ENCODE results near the gene DDX31. TPM values are rescaled to one million over a fixed set of nuclear protein-coding genes. Genes with fewer than 3 reads are reported as not detected.

The DDX31 gene
- total RNA-seq, 1 experiment from 2014 or later, result 19.2 TPM

DNA sequence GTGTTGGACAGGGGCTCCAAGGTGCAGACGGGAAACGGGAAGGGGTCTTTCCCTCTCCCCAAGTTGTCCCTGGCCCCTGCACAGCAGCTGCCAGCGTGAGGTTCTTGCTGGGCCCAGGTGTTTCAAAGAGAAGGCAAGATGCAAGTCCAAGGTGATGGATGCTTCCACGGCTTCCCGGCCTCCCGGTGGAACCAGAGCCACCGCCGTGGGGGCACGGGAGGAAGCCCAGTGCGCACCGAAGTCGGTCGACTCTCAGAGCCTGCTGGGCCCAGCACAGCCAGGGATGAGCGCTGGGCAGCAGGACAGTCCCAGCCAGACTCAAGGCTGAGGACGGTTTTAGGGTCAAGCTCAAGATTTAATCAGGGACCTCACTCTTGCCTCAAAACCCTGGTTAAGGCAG lies 112.6 kb downstream of the DDX31 start:
- Histone ChIP-seq H3K4me3 (no peak overlapping the region), H3K9me3 (ENCODE audit: insufficient read depth, low read depth) (no peaks in the 10 kb centered on the region), H3K27me3 (ENCODE audit: insufficient read depth, low read depth) (peaks cover 100% of the 10 kb centered on the region), H3K4me1 (replicated peaks; ENCODE audit: insufficient read depth) (no peaks in the 10 kb centered on the region), H2AFZ (no peak overlapping the region), H3K36me3 (ENCODE audit: low read depth) (no peaks in the 10 kb centered on the region), H3K4me2 (no peak overlapping the region), H3K9me2 (ENCODE audit: insufficient read depth) (no peaks in the 10 kb centered on the region), H3K27ac (no peak overlapping the region), H4K20me1 (ENCODE audit: insufficient read depth) (no peaks in the 10 kb centered on the region; the same call in 1 of the 2 replicates), H3K79me2 (ENCODE audit: low read depth) (no peaks in the 10 kb centered on the region), H3F3A (ENCODE audit: insufficient read depth, low read depth) (no peaks in the 10 kb centered on the region)
- TF ChIP-seq EZH2 (IDR thresholded peaks at IDR 0.05; ENCODE audit: low read depth) (no peak), CTCF (conservative IDR thresholded peaks at IDR 0.05) (no peak)
- CTCF ChIA-PET, result interaction anchor here (0.7 kb wide), 1 partner anchor 387 kb away, joined by 5 read pairs; no protein-coding TSS in a partner anchor
- POLR2A ChIA-PET (ENCODE audit: unreplicated experiment), result no interaction called here
- BruUV-seq (replicated peaks), result no TSS peak
- no peak for DNase-seq
- intact Hi-C loops (cut with micrococcal nuclease; ENCODE audit: unreplicated experiment), result no loop called here

GRCh38 chr9:132556714-132557113 lies 113.1 kb downstream of the DDX31 start:
- no peaks in the 10 kb centered on the region for H3K4me1 ChIP-seq (replicated peaks; ENCODE audit: insufficient read depth)
- TF ChIP-seq CTCF (conservative IDR thresholded peaks at IDR 0.05) (no peak), EZH2 (IDR thresholded peaks at IDR 0.05; ENCODE audit: low read depth) (no peak)
- H3K4me3 ChIP-seq, result no peak overlapping the region
- POLR2A ChIA-PET (ENCODE audit: unreplicated experiment), result no interaction called here
- H4K20me1 ChIP-seq (ENCODE audit: insufficient read depth), result no peaks in the 10 kb centered on the region; the same call in 1 of the 2 replicates
- H3K9me3 ChIP-seq (ENCODE audit: insufficient read depth, low read depth), result no peaks in the 10 kb centered on the region
- CTCF ChIA-PET, result interaction anchor here (0.7 kb wide), 1 partner anchor 387 kb away, joined by 5 read pairs; no protein-coding TSS in a partner anchor
- intact Hi-C loops (cut with micrococcal nuclease; ENCODE audit: unreplicated experiment), result no loop called here
- H3K4me2 ChIP-seq, result no peak overlapping the region
- H3K79me2 ChIP-seq (ENCODE audit: low read depth), result no peaks in the 10 kb centered on the region
- BruUV-seq (replicated peaks), result no TSS peak
- no peak overlapping the region for H2AFZ ChIP-seq
- no peak overlapping the region for H3K27ac ChIP-seq
- H3K27me3 ChIP-seq (ENCODE audit: insufficient read depth, low read depth), result peaks cover 100% of the 10 kb centered on the region
- no peaks in the 10 kb centered on the region for H3K9me2 ChIP-seq (ENCODE audit: insufficient read depth)
- H3K36me3 ChIP-seq (ENCODE audit: low read depth), result no peaks in the 10 kb centered on the region
- no peaks in the 10 kb centered on the region for H3F3A ChIP-seq (ENCODE audit: insufficient read depth, low read depth)
- no peak for DNase-seq

DNA sequence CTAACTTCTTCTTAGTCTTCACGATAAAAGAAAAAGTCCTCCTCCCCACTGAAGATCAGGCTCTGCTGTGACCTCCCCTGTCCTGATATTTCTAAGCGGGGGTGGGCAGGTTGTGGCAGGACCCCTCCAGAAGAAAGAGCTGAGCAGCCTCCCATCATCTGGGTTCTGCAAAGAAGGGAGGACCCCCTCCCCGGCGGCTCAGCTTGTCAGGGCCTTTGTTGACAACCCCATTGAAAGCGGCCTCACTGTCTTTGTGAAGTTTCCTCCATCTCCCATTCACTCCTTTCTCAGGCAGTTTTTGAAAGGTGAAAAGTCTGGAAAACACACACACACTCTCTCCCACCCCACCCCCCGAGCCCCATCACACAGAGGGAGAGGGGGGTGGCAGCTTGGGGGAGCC lies 113.5 kb downstream of the DDX31 start:
- TF ChIP-seq CTCF (conservative IDR thresholded peaks at IDR 0.05), result no peak
- TF ChIP-seq EZH2 (IDR thresholded peaks at IDR 0.05; ENCODE audit: low read depth), result no peak
- DNase-seq, result no peak
- no peak overlapping the region for H2AFZ ChIP-seq
- H3F3A ChIP-seq (ENCODE audit: insufficient read depth, low read depth), result no peaks in the 10 kb centered on the region
- H3K27ac ChIP-seq, result no peak overlapping the region
- H3K9me2 ChIP-seq (ENCODE audit: insufficient read depth), result no peaks in the 10 kb centered on the region
- H3K9me3 ChIP-seq (ENCODE audit: insufficient read depth, low read depth), result no peaks in the 10 kb centered on the region
- intact Hi-C loops (cut with micrococcal nuclease; ENCODE audit: unreplicated experiment), result no loop called here
- H3K27me3 ChIP-seq (ENCODE audit: insufficient read depth, low read depth), result peaks cover 100% of the 10 kb centered on the region
- H3K4me1 ChIP-seq (replicated peaks; ENCODE audit: insufficient read depth), result no peaks in the 10 kb centered on the region
- H3K4me3 ChIP-seq, result no peak overlapping the region
- no TSS peak for BruUV-seq (replicated peaks)
- ChIA-PET POLR2A (ENCODE audit: unreplicated experiment) (no interaction called here), CTCF (interaction anchor here (0.7 kb wide), 1 partner anchor 386 kb away, joined by 5 read pairs; no protein-coding TSS in a partner anchor)
- H3K79me2 ChIP-seq (ENCODE audit: low read depth), result no peaks in the 10 kb centered on the region
- H3K4me2 ChIP-seq, result no peak overlapping the region
- no peaks in the 10 kb centered on the region for H3K36me3 ChIP-seq (ENCODE audit: low read depth)
- H4K20me1 ChIP-seq (ENCODE audit: insufficient read depth), result no peaks in the 10 kb centered on the region; the same call in 1 of the 2 replicates

Data from PC-9 (cell line).